Ovary (tissue), 3 donors: ENCODE data around the gene PRKCSH.

Experiments used
- EP300 ChIP-seq: sonication (generic); formaldehyde crosslinking; IDR thresholded peaks from one replicate; pipeline ENCODE4 v1.6.1; 2017; ENCODE audit warnings: antibody characterized with exemption
- POLR2A ChIP-seq: fragments of 450-650 bp; IDR thresholded peaks from one replicate; pipeline ENCODE4 v1.6.1; 2017; ENCODE audit warnings: antibody characterized with exemption, mild to moderate bottlenecking, moderate library complexity
- TF ChIP-seq, protein P1 (sequence below), 3 donors: fragments of 450-650 bp in 2 of 3; fragments of 200-600 bp in 1 of 3; IDR thresholded peaks; one replicate each; pipeline versions ENCODE4 v1.5.1 to v1.8.0; 2016 to 2022; ENCODE audit warnings: antibody characterized with exemption in 3 of 3, mild to moderate bottlenecking in 1 of 3
- donor health status: DM: no; HTN: no; CAD: no.

DNA sequence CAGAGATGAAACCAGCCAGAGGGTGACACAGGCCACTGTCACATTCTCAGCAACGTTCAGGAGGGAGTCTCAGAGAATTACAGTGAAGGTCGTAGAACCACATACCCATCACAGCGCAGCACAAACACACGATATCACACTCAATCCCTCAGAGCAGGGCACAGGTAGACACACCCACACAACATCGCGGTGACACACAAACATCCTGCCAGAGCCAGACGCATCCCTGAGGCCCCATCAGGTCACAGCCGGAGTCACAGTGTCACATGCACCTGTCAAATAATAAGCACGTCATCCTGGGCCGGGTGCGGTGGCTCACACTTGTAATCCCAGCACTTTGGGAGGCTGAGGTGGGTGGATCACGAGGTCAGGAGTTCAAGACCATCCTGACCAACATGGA lies 28.0 kb downstream of the PRKCSH start:
- TF ChIP-seq, protein P1, sequence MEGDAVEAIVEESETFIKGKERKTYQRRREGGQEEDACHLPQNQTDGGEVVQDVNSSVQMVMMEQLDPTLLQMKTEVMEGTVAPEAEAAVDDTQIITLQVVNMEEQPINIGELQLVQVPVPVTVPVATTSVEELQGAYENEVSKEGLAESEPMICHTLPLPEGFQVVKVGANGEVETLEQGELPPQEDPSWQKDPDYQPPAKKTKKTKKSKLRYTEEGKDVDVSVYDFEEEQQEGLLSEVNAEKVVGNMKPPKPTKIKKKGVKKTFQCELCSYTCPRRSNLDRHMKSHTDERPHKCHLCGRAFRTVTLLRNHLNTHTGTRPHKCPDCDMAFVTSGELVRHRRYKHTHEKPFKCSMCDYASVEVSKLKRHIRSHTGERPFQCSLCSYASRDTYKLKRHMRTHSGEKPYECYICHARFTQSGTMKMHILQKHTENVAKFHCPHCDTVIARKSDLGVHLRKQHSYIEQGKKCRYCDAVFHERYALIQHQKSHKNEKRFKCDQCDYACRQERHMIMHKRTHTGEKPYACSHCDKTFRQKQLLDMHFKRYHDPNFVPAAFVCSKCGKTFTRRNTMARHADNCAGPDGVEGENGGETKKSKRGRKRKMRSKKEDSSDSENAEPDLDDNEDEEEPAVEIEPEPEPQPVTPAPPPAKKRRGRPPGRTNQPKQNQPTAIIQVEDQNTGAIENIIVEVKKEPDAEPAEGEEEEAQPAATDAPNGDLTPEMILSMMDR (IDR thresholded peaks at IDR 0.05): no peak
- TF ChIP-seq EP300 (no peak), POLR2A (no peak)
